Measurements from ENCODE around the gene CALCOCO1. TPM values are rescaled to one million over a fixed set of nuclear protein-coding genes. Genes with fewer than 3 reads are reported as not detected.

CALCOCO1 gene
- total and polyA plus RNA-seq, 9 of the 15 experiments (the other 6 are each of a cell fraction or from before 2014, with no cell fraction given), result 1.9 to 31.8 (median 11.0) TPM

- no peak for TF ChIP-seq BRF2 (IDR thresholded peaks at IDR 0.05; ENCODE audit: borderline replicate concordance, insufficient read depth, insufficient read length)
- TF ChIP-seq NCOR1 (IDR thresholded peaks at IDR 0.05), result no peak
- no peak for TF ChIP-seq PCBP2 (IDR thresholded peaks at IDR 0.05; ENCODE audit: low read depth, low read length, poor library complexity, severe bottlenecking)
- no peak for TF ChIP-seq PRPF4 (IDR thresholded peaks at IDR 0.05; ENCODE audit: insufficient read depth, low read depth, low read length, poor library complexity, severe bottlenecking)
- TF ChIP-seq STAT5A (IDR thresholded peaks at IDR 0.05; ENCODE audit: borderline replicate concordance, low read length), result no peak
- TF ChIP-seq STAT5B (CRISPR knock-in tag; IDR thresholded peaks at IDR 0.05), result no peak
- TF ChIP-seq ATF1 (CRISPR knock-in tag; IDR thresholded peaks at IDR 0.05), result no peak
- peak; percentile 79 for TF ChIP-seq ATF1 (tag; IDR thresholded peaks at IDR 0.05)
- TF ChIP-seq ZNF511 (CRISPR knock-in tag; IDR thresholded peaks at IDR 0.05), result peak; percentile 94
- peak; percentile 73 to 81 for TF ChIP-seq E2F6 (IDR thresholded peaks at IDR 0.05; ENCODE audit: borderline replicate concordance in 1 of 2, extremely low read depth in 1 of 2, insufficient read depth in 1 of 2, insufficient read length in 1 of 2, low read depth in 1 of 2, low read length in 1 of 2, poor library complexity in 1 of 2, severe bottlenecking in 1 of 2)
- no peak; the same call in 1 of the 2 replicates for TF ChIP-seq STAT6 (CRISPR knock-in tag; IDR thresholded peaks at IDR 0.05)
- no peak for TF ChIP-seq NR2F6 (CRISPR knock-in tag; IDR thresholded peaks at IDR 0.05)
- peak; percentile 84 for TF ChIP-seq DIDO1 (tag; IDR thresholded peaks at IDR 0.05; ENCODE audit: low read depth)
- peak; percentile 91 for TF ChIP-seq TBP (optimal IDR thresholded peaks at IDR 0.05; ENCODE audit: low read depth, low read length)
- TF ChIP-seq SMARCA5 (IDR thresholded peaks at IDR 0.05), result peak; percentile 89
- no peak for TF ChIP-seq ZNF217 (CRISPR knock-in tag; IDR thresholded peaks at IDR 0.05)
- TF ChIP-seq RNF219 (CRISPR knock-in tag; IDR thresholded peaks at IDR 0.05), result no peak
- no peak for TF ChIP-seq PHF21A (IDR thresholded peaks at IDR 0.05; ENCODE audit: borderline replicate concordance, low read depth)
- 0 out of 2 replicates have a peak, but pooled peaks have one; percentile 41 for TF ChIP-seq HDAC6 (IDR thresholded peaks at IDR 0.05; ENCODE audit: low read depth, low read length)
- no peak for TF ChIP-seq ZNF717 (CRISPR knock-in tag; IDR thresholded peaks at IDR 0.05)
These were observed 51.3 kb downstream of the CALCOCO1 start, which contains the start of gene ATP5MC2 (continued) for GRCh38 chr12:53675701-53676607.
